ENCODE results near the gene FIGLA.
A peak's percentile ranks its signal among the peaks of the same experiment; 100 is the strongest.

DNA sequence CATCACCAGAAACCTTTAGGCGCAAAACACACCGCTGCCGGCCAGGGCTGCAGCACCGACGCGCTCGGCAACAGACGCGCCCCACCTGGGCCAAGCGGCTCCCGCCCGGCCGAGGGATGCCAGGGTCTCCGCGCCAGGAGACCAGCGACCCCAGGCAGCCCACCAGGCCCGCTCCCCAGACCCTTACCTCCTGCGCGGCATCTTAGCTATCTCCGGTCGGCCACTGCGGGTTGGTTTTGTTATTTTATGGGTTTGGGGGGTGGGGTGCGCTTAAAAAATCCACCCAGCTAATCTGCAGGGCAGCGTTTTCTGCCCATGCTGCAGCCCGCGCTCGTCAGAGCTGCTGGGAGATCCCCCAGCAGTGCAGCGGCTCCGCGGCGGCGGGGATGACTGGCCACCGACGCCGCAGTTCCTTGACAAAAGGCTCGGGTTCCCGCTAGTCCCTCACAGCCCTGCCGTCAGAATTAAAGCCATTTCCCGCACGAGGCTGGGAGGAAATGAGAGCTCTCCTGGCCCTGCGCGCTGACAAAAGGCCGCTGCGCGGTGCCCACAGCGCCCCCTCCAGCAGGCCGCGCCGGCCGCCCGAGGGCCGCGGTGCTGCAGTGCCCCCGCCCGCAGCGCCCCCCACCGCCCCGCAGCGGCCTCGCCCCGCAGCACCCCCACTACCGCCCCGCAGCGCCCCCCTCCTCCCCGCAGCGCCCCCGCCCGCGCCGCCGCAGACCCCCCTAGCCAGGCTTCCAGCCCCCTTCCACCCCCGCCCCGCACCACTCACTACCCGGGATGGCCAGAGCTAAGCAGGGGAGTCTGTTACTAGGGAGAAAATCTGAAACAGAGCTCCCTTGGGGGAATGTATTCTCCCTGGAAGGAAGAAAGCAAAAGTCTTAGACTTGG, 22.5 kb downstream of the FIGLA start, which contains the start of gene ADD2:
- TF ChIP-seq POLR2A (IDR thresholded peaks at IDR 0.05; ENCODE audit: control extremely low read depth in 1 of 2, low read depth in 2 of 2, low read length in 2 of 2): peak; percentile 73 to 82
- TF ChIP-seq KDM5A (IDR thresholded peaks at IDR 0.05; ENCODE audit: low read length): no peak
- TF ChIP-seq CTCF (IDR thresholded peaks at IDR 0.05; ENCODE audit: control extremely low read depth in 1 of 3, insufficient read depth in 1 of 3, low read depth in 1 of 3, low read length in 3 of 3): peak; percentile 60 to 93 (median 71)
- TF ChIP-seq USF2 (IDR thresholded peaks at IDR 0.05; ENCODE audit: low read length): no peak
